RWPE2 (cell line): ENCODE results near the gene METTL23.
A peak's percentile ranks its signal among the peaks of the same experiment; 100 is the strongest.

ENCODE experiments used
- ATAC-seq: fragments of 200-7000 bp; cut with Tn5 transposase; 3 replicates; pipeline ENCODE4 v1.9.1; 2021; ENCODE audit warnings: low read depth
- DNase-seq: peaks from one replicate; pipeline ENCODE4 v3.0.0-alpha.2; 2020; ENCODE audit warnings: low spot score
- H3K27ac ChIP-seq: fragments of 450-650 bp; 2 replicates; pipeline ENCODE4 v1.5.1; 2017; ENCODE audit warnings: mild to moderate bottlenecking; ENCODE audit not compliant: poor library complexity, severe bottlenecking
- H3K27me3 ChIP-seq: fragments of 250-450 bp; sonication (Bioruptor Pico); 2 replicates; pipeline ENCODE4 v1.5.1; 2021; ENCODE audit warnings: mild to moderate bottlenecking, moderate library complexity; ENCODE audit not compliant: insufficient read depth, poor library complexity, severe bottlenecking
- H3K36me3 ChIP-seq: fragments of 250-450 bp; sonication (Bioruptor Pico); 2 replicates; pipeline ENCODE4 v1.5.1; 2020; ENCODE audit warnings: low read depth, mild to moderate bottlenecking, moderate library complexity
- H3K4me1 ChIP-seq: fragments of 250-450 bp; sonication (Bioruptor Pico); 2 replicates; pipeline ENCODE4 v1.5.1; 2021; ENCODE audit warnings: mild to moderate bottlenecking, moderate library complexity; ENCODE audit not compliant: insufficient read depth, poor library complexity, severe bottlenecking
- H3K4me3 ChIP-seq: fragments of 250-450 bp; sonication (Bioruptor Pico); 2 replicates; pipeline ENCODE4 v1.5.1; 2021; ENCODE audit warnings: mild to moderate bottlenecking, moderate library complexity; ENCODE audit not compliant: severe bottlenecking
- H3K9me3 ChIP-seq: fragments of 250-450 bp; sonication (Bioruptor Pico); 2 replicates; pipeline ENCODE4 v1.5.1; 2021; ENCODE audit warnings: mild to moderate bottlenecking, moderate library complexity; ENCODE audit not compliant: severe bottlenecking
- CTCF ChIP-seq: fragments of 450-650 bp; IDR thresholded peaks from one replicate; pipeline ENCODE4 v1.5.1; 2017; ENCODE audit warnings: mild to moderate bottlenecking, moderate library complexity; ENCODE audit not compliant: poor library complexity, severe bottlenecking

METTL23 gene, protein sequence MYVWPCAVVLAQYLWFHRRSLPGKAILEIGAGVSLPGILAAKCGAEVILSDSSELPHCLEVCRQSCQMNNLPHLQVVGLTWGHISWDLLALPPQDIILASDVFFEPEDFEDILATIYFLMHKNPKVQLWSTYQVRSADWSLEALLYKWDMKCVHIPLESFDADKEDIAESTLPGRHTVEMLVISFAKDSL

DNA sequence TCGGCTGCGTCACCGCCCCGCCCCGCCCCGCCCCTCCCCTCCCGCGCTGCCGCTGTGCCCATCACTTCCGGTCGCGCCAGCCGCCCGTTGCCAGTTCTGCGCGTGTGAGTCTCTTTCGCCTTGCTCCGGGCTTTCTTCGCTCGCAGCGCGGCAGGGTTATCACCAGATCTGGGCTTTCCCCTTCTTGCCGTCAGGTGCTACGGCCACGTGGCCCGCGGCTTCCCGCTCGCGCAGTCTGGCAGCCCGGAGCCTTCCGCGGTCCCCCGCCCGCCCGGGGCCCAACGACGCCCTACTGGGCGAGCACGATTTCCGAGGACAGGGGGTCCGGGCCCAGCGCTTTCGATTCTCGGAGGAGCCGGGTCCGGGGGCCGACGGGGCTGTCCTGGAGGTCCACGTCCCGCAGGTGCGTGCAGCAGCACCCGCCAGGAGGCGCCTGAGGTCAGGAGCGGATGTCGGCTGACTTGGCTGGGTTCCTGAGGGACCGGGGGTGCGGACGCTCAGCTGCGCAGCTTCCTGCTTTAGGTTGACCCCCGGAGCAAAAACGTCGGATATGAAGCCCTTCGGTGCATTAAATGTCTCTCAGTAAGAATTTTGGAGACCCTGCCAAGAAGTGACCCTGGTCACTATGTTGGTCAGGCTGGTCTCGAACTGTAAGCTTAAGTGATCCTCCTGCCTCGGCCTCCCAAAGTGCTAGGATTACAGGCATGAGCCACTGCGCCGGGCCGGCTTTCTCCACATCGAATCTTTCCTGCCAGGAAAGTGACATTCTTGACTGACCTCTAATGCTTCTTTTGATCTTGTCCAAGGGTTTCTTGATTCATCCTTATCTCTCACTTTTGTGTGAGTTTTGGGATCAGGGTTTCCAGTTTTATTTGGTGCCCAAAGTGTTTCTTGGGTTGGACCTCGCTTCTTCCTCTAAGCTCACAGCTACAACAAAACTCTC is at the start of gene METTL23:
Gene METTL23, plus strand, starts transcription at position 64 of the 943 bp plus-strand sequence. CDS start 2,872 bp downstream, outside the sequence.
- Histone ChIP-seq H3K9me3 (no peaks in the 10 kb centered on the region), H3K27me3 (no peaks in the 10 kb centered on the region), H3K36me3 (peaks cover 58% of the 10 kb centered on the region), H3K4me3 (peak within 1 kb of the TSS; percentile 83), H3K27ac (peak within 1 kb of the TSS; percentile 87), H3K4me1 (peaks cover 6% of the 10 kb centered on the region)
- TF ChIP-seq CTCF: peak; percentile 86
- DNase-seq (peak; percentile 86), ATAC-seq (peak; percentile 45)

GRCh38 chr17:76677406-76677805 is 49.2 kb upstream of the METTL23 start:
- H3K9me3 ChIP-seq: no peaks in the 10 kb centered on the region
- TF ChIP-seq CTCF: no peak
- no peak for ATAC-seq
- H3K27ac ChIP-seq: no peak overlapping the region
- H3K4me1 ChIP-seq: peaks cover 2% of the 10 kb centered on the region
- peaks cover under 1% of the 10 kb centered on the region; the same call in 1 of the 2 replicates for H3K36me3 ChIP-seq
- no peaks in the 10 kb centered on the region for H3K27me3 ChIP-seq
- H3K4me3 ChIP-seq: no peak overlapping the region
- no peak for DNase-seq

DNA sequence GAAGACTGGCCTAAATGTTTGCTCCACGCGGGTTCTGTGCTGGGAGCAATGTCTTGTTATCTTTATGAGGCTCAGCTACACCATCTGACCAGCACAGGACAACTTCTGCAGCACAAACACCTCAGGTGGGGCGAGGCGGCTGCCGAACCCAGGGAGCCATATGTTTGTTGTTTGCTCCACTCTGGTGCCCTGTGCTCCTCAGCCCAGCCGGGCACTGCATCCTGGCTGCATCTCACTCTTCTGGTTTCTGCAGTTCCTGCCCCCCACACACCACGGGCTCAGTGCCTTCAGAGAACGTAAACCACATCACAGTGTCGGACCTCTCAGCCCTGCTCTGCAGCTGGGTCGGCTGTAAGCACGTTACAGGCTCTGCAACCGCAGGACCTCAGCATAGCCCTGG is 48.3 kb upstream of the METTL23 start:
- peak; percentile 15; the same call in 1 of the 3 replicates for ATAC-seq
- no peak for TF ChIP-seq CTCF
- Histone ChIP-seq H3K27me3 (no peaks in the 10 kb centered on the region), H3K9me3 (no peaks in the 10 kb centered on the region), H3K36me3 (peaks cover 6% of the 10 kb centered on the region), H3K27ac (no peak overlapping the region), H3K4me3 (no peak overlapping the region), H3K4me1 (no peaks in the 10 kb centered on the region)
- no peak for DNase-seq

DNA sequence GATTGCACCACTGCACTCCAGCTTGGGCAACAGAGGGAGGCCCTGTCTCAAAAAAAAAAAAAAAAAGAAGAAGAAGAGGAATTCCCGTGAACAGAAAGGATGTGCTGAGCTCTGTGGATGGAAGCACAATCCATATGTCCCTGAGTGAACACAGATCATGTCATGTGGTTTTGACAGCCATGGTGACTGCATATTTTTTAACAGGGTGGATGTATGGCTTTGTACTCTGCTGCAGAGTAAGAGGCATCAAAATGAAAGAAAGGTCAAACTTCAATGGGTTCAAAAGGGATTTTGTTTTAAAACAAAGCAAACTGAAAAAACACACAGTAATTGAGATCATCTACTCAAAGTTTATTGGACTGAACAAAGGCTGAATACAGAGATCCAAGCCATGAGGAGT is 47.4 kb upstream of the METTL23 start:
- no peak for TF ChIP-seq CTCF
- ATAC-seq: no peak
- H3K27ac ChIP-seq: no peak overlapping the region

More for the DNA sequence above, 47.4 kb upstream of the METTL23 start:
- no peak overlapping the region for H3K4me3 ChIP-seq
- no peaks in the 10 kb centered on the region for H3K27me3 ChIP-seq
- no peaks in the 10 kb centered on the region for H3K9me3 ChIP-seq
- DNase-seq: no peak
- peaks cover 8% of the 10 kb centered on the region for H3K36me3 ChIP-seq
- H3K4me1 ChIP-seq: no peaks in the 10 kb centered on the region
